ENCODE measurements around the gene ROBO2.

DNA sequence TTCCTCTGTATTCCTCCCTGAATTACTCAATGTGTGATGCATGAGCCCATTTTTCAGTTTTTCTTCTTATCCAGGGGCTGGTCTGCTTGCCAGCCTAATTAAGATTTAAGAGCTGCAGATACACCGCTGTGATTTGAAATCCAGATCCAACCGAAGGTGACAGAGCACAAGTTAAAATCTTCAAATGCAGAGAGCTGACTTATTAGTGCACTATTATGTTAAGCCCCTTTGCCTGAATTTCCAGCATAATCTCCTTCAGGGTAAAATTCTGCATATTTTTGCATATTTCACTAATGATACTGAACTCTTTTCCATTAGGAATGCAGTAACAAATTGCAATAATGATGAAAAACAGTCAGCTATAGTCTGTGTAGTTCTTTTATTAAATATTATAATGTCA lies 583.6 kb downstream of the ROBO2 start:
- TF ChIP-seq, protein P1, sequence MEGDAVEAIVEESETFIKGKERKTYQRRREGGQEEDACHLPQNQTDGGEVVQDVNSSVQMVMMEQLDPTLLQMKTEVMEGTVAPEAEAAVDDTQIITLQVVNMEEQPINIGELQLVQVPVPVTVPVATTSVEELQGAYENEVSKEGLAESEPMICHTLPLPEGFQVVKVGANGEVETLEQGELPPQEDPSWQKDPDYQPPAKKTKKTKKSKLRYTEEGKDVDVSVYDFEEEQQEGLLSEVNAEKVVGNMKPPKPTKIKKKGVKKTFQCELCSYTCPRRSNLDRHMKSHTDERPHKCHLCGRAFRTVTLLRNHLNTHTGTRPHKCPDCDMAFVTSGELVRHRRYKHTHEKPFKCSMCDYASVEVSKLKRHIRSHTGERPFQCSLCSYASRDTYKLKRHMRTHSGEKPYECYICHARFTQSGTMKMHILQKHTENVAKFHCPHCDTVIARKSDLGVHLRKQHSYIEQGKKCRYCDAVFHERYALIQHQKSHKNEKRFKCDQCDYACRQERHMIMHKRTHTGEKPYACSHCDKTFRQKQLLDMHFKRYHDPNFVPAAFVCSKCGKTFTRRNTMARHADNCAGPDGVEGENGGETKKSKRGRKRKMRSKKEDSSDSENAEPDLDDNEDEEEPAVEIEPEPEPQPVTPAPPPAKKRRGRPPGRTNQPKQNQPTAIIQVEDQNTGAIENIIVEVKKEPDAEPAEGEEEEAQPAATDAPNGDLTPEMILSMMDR (IDR thresholded peaks at IDR 0.05; ENCODE audit: poor library complexity), result no peak
- no peak for TF ChIP-seq EZH2 (IDR thresholded peaks at IDR 0.05; ENCODE audit: borderline replicate concordance)

Measured in hepatocyte (in vitro differentiated cells).